ENCODE results near the gene CTSD.

DNA sequence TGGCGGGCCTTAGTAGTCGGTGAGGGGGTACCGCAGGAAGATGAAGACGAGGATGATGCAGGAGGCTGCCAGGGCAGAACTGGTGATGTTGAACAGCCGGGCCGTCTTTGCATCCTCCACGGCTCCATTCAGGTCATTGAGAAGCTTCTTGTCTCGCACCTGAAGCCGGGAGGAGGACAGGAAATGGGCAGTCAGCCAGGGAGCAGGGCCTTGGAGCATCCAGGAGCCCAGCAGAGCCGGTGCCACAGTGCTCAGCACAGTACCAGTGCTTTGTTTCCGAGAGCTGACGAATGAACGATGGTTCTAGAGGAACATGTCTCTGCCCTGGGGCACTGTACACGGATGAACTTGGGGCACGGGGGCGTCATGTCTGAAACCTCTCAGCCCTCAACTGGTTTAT is 28.5 kb downstream of the CTSD start:
- TF ChIP-seq POLR2A (IDR thresholded peaks at IDR 0.05), result no peak
- TF ChIP-seq, protein P1, sequence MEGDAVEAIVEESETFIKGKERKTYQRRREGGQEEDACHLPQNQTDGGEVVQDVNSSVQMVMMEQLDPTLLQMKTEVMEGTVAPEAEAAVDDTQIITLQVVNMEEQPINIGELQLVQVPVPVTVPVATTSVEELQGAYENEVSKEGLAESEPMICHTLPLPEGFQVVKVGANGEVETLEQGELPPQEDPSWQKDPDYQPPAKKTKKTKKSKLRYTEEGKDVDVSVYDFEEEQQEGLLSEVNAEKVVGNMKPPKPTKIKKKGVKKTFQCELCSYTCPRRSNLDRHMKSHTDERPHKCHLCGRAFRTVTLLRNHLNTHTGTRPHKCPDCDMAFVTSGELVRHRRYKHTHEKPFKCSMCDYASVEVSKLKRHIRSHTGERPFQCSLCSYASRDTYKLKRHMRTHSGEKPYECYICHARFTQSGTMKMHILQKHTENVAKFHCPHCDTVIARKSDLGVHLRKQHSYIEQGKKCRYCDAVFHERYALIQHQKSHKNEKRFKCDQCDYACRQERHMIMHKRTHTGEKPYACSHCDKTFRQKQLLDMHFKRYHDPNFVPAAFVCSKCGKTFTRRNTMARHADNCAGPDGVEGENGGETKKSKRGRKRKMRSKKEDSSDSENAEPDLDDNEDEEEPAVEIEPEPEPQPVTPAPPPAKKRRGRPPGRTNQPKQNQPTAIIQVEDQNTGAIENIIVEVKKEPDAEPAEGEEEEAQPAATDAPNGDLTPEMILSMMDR (IDR thresholded peaks at IDR 0.05), result no peak

All from breast epithelium (tissue), 3 donors.